ENCODE data around the gene CES3.
"Not testable (repeated sequence)": the region's sequence is repeated elsewhere in the genome, so short reads cannot be mapped to it uniquely, and the experiment has no call there.

CES3 gene

DNA sequence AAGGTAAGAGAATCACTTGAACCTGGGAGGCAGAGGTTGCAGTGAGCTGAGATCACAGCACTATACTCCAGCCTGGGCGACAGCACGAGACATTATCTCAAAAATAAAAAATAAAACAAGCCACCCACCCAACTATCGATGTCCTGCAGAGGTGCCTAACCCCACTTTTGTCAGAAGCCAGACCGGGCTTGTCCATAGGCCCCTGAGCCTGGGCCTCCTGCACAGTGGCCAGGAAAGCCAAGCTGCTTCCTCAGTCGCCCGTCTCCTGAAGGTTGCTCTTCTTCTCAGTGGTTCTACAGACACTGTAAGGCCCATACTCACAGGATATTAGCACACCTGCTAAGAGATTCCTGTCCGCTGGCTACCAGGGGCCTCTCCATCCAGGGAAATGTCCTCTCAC lies 14.5 kb upstream of the CES3 start:
- no peak for DNase-seq (ENCODE audit: low read depth in 2 of 2)

- no peak for DNase-seq (ENCODE audit: low read depth in 2 of 2)
Measured at GRCh38 chr16:66946974-66947301, 14.1 kb upstream of the CES3 start.

DNA sequence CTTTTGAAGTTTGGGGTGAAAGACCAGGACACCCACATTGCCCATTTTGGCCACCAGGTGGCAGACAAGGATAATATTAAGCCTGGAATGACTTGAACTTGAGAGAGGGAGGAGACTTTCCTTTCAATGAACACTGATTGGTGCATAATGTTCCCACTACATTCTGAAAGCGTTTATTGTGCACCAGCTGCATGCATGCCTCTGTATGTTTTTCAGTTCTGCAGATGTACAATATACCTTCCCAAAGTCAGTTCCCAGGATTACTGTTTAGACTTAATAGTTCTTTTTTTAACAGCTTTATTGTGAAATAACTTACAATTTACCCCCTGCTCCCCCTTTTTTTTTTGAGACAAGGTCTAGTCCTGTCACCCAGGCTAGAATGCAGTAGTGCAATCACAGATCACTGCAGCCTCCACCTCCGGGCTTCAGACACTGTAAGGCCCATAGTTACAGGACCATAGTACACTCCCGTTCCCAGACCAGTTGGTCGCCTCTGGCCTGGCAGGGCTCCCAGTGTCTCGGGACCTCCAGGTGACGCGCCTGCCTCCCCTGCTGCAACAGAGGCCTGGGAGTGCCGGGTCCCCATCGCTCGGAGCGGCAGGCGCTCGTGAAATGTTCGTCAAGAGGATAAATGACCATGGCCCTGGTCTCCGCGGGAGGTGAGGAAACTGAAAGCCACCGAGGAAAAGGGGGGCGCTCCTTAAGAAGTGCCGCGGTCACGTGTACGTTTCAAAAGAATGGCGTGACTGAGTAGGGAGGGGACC lies 13.6 kb upstream of the CES3 start:
- peak; percentile 63 to 67 for DNase-seq (ENCODE audit: low read depth in 2 of 2)

- DNase-seq (ENCODE audit: low read depth in 2 of 2), result no peak
Measured at GRCh38 chr16:66948134-66948836, 12.8 kb upstream of the CES3 start.

GRCh38 chr16:66948837-66949225 lies 12.2 kb upstream of the CES3 start:
- DNase-seq (ENCODE audit: low read depth in 2 of 2), result no peak

DNA sequence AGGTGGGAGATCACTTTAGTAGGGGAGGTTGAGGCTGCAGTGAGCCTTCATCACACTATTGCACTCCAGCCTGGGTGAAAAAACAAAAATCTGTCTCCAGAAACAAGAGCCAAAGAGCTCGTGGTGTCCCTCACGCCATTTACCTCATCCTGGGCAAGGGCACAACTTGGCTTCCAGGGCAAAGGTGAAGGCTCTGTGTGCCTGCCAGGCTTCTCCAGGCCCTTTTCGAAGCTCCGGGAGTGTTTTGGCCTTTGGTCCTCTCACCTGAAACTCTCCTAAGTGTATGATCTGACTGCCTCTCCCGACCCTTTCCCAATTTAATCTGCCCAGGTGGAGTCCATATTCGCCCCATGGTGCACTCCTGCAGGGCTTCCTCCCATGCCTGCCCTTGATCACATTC lies 11.6 kb upstream of the CES3 start:
- DNase-seq (ENCODE audit: low read depth in 2 of 2), result no peak

DNA sequence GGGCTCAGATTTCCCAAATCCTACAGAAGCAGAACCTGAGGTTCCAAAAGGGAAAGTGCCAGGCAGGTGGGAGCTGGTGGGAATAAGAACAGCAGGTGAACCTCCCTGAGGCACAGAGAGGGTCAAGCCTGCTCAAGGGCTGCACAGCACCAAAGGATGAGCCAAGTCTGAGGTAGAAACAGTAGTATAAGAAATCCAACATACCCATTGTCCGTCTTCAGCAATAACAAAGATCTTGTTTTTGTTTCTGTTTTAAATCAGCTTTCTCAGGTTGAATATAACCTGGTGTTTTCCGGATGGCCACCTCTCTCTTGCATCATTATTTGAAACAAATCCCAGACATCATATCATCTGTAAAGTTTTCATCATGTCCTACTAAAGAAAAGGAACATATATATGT lies 10.6 kb upstream of the CES3 start:
- DNase-seq (ENCODE audit: low read depth in 2 of 2), result no peak

- DNase-seq (ENCODE audit: low read depth in 2 of 2), result no peak
Measured at GRCh38 chr16:66950971-66951790, 9.9 kb upstream of the CES3 start.

GRCh38 chr16:66952430-66953110 lies 8.5 kb upstream of the CES3 start:
- DNase-seq (ENCODE audit: low read depth in 2 of 2), result no peak

DNA sequence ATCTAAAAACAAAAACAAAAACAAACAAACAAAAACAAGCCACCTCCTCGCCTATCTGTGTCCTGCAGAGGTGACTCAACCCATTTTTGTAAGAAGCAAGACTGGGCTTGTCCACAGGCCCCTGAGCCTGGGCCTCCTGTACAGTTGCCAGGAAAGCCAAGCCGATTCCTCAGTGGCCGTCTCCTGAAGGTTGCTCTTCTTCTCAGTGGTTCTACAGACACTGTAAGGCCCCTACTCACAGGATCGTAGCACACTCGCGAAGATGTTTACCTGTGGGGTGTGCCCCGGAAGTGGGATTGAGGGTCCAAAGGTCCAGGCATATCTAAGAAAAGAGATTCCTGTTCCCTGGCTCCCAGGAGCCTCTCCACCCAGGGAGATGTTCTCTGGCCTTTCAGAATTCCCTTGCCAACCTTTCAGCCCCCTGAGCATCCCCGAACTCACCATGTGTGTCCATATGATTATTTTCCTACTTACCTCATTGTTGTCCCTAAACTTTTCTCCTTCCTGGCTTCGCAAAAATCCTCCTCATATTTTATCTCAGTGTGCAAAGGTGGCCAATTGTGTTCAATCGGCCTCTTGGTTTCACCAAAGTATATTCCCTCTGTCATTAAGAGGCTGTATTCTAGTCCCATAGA lies 7.5 kb upstream of the CES3 start:
- no peak for DNase-seq (ENCODE audit: low read depth in 2 of 2)

GRCh38 chr16:66954097-66954659 lies 6.9 kb upstream of the CES3 start:
- DNase-seq (ENCODE audit: low read depth in 2 of 2), result peak; percentile 44 to 52

DNA sequence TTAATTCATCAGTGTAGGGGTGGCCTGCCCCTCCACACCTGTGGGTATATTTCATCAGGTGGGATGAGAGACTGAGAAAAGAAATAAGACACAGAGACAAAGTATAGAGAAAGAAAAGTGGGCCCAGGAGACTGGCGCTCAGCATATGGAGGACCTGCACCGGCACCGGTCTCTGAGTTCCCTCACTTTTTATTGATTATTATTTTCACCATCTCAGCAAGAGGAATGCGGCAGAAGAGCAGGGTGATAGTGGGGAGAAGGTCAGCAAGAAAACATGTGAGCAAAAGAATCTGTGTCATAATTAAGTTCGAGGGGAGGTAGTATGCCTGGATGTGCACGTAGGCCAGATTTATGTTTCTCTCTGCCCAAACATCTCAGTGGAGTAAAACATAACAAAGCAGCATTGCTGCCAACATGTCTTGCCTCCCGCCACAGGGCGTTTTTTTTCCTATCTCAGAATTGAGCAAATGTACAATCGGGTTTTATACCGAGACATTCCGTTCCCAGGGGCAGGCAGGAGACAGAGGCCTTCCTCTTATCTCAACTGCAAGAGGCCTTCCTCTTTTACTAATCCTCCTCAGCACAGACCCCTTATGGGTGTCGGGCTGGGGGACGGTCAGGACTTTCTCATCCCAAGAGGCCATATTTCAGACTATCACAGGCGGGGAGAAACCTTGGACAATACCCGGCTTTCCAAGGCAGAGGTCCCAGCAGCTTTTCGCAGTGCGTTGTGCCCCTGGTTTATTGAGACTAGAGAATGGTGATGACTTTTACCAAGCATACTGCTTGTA lies 5.5 kb upstream of the CES3 start:
- not testable (repeated sequence) for DNase-seq (ENCODE audit: low read depth in 2 of 2)

GRCh38 chr16:66956154-66956457 lies 5.0 kb upstream of the CES3 start:
- not testable (repeated sequence) for DNase-seq (ENCODE audit: low read depth in 2 of 2)

DNA sequence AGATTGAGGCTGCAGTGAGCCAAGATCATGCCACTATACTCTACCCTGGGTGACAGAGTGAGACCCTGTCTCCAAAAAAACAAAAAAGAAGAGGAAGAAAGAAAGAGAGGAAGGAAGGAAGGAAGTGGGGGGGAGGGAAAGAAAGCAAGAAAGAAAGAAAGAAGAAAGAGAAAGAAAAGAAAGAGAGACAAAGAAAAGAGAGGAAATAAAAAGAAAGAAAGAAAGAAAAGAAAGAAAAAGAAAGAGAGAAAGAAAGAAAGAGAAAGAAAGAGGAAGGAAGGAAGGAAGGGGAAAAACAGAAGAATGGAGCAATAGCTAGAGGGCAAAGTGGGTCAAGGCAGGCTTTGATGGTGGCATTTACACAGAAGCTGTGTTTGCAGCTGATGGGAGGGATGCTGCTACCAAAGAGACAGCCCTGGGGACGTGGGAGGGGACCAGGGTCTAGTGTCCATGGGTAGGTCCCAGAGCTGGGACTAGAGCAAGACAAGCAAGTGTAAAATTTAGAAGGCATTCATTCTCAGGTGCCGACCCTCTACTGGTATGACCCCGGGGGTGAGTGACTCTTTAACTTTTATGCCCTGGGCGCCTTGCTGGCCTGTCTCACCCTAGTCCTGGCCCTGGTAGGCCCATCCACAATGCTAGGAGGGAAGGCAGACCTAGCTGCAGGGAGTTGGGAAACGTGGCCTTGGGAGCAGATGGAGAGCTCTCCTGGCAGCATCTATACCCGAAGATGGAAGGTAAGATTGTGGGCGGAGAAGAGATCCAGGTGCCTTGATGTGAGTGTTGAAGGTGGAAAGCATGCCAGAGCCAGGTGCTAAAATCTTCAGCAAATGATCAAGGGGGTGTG lies 2.0 kb upstream of the CES3 start:
- no peak for DNase-seq (ENCODE audit: low read depth in 2 of 2)

DNA sequence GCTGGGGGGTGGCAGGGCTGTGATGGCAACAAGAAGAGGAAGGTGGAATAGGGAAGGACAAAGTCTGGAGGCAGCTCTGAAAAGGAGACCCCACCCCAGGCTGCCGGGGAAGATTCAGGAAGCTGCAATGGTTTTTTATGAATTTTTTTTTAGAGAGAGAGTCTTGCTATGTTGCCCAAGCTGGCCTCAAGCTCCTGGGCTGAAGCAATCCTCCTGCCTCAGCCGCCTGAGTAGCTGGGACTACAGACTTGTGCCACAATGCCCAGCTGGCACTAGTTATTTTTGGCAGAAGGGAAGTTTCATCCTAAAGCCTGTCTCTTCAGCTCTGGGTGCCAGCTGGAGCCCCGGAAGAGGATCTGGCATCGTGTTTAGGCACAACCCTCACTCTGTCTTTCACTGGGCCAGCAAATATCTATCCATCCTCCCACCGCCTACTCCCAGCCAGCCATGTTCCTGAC lies 1.3 kb upstream of the CES3 start:
- no peak for DNase-seq (ENCODE audit: low read depth in 2 of 2)

DNA sequence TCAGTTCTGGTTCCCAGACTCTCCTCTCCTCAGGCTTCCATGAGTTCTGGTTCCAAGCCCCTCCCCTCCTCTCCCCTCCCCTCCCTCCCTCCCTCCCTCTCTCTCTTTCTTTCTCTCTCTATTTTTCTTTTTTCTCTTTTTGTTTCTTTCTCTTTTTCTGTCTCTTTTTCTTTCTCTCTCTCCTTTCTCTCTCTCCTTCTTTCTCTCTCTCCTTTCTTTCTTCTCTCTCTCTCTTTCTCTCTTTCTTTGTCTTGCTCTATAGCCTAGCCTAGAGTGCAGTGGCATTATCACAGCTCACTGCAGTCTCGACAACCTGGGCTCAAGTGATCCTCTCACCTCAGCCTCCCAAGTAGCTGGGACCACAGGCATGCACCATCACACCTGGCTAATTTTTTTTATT lies 796 bp upstream of the CES3 start:
- no peak for DNase-seq (ENCODE audit: low read depth in 2 of 2)

DNA sequence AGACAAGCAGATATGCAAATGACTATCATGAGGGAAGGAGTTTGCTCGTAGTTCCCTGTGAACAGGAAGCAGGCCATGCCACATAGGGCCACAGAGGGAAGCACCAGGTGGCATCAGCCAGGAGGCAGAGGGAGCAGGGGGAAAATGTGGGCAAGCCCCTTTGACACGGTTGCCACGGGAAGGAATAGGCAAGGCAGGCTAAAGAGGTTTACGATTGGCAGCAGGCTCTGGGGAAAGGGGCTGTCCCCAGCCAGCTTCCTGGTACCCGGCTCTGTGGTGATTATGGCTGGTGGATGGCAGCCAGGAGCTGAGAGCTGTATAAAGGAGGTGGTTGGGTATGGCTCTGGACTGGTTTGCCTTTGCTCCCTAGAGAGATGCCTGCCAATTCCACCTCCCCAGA lies 848 bp downstream of the CES3 start:
- no peak for DNase-seq (ENCODE audit: low read depth in 2 of 2)

GRCh38 chr16:66964049-66964448 lies 3.0 kb downstream of the CES3 start:
- no peak for DNase-seq (ENCODE audit: low read depth in 2 of 2)

DNA sequence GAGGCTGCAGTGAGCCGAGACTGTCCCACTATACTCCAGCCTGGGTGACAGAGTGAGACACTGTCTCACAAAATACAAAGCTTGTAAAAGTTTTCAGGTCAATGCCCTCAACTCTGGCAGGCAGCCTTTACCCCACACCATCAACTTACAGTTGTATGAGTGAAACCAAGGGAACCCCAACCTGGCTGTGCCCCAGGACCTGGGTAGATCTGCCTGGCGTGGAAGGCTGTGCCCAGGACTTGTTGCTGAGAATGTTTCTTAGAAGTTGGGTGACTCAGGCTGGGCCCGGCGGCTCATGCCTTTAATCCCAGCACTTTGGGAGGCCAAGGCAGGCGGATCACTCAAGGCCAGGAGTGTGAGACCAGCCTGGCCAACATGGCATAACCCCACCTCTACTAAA lies 7.8 kb downstream of the CES3 start:
- DNase-seq (ENCODE audit: low read depth in 2 of 2), result no peak
